NCI-H1048 (cell line): ENCODE results near the gene PTPRG.
"Not testable (repeated sequence)": the region's sequence is repeated elsewhere in the genome, so short reads cannot be mapped to it uniquely, and the experiment has no call there.

Experiments used
- DNase-seq: peaks from one replicate; lab custom pipeline; 2025; lab: John Stamatoyannopoulos, UW

PTPRG gene

DNA sequence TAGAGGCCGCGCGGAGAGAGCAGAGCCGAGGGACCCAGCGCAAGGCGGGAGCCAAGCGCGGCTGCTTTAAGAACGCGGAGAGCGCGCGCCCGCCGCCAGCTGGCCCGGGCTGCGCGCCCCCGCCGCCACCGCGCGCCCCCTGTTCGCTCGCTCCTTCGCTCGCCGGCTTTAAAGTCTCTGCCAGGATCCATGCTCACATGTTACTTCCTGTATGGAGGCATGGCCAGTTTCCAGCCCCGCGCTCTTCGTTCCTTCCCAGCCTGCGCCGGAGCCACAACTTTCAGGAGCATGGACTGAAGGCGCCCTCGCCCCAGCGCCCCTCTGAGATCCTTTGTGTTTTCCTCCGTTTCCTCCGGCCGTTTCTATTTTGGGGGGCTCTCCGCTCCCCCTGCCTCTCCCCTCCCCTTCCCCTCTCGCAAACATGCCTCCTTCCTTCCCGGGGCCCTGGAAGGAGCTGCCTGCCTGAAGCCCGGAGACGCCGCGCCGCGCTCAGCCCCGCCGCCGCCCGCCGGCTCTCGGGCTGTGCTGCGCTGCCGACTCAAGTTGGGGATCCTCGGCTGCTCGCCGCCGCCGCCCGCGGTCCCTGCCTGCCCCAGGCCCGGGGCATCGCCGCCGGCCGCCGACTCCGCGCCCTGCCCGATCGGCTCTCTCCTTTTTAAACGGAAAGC lies at the start of gene PTPRG:
TSS of gene PTPRG (plus strand) at position 198 of the 668 bp plus-strand sequence. CDS start 717 bp downstream, outside the sequence.
- DNase-seq: peak; percentile 69

DNA sequence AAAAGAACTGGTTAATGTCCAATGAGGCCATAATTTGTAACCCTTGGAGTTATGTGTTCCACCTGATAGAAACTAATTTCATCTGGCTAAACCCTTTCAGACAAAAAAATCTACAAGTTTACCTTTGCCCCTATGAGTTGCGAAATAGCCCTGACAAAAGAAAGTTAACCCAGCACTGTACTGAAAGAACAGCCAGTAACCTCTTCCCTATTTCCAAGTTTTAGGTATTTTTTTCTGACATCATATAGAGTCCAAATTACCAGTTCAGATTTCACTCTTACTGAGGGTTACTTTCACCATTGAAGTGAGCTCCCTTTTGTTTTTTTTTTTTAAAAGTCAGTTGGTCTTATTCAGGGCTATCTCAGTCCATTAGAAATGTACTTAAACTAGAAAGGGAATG lies 42.8 kb upstream of the PTPRG start:
- no peak for DNase-seq

DNA sequence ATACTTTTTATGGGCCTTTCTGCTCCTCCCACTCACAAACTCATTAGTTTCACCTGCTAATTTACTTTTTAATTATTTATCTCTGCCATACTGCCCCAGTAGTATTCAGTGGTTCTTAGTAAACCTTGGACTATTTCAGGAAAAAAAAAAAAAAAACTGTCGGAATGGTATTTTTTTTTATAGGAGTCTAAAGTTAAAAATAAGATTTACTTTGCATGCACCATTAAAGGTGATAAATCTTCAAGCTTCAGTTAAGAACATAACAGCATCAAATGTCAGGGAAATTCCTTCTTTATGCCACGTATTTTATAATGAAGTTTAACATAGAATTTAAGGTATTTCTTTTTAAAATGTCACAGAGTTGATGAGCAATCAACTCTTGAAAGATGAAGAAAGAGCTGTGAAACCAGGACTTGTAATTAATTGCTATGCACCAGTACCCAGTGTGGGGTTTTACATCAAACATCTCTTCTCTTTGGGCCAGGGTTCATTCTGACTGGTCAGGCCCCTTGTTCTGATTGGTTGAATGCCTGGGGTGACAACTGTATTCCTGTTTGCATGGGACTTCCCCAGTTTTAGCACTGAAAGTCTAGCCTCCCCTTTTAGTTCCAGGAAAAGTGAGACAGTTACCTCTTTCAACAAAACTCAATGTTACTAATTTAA lies 40.3 kb upstream of the PTPRG start:
- no peak for DNase-seq

GRCh38 chr3:61522060-61522459 lies 39.3 kb upstream of the PTPRG start:
- no peak for DNase-seq

- DNase-seq: no peak
Observed at GRCh38 chr3:61522626-61523025, 38.7 kb upstream of the PTPRG start.

DNA sequence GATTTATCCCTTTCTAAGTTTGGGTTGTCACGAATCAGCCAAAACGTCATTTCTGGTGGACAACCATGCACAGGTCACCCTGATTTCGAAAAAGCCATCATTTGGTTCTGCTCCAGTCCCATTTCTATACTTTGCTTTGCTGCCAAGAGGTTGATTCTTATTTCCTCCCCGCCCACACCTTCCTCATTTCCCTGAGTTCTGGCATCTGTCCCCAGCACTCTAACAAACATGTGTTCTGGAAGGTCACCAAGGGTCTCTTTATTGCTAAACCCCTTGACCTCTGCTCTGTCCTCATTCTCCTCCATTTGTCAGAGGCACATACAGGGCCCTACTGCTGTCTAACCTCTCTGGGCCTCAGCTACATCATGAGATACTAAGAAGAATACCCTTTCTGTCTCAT lies 36.4 kb upstream of the PTPRG start:
- DNase-seq: no peak

GRCh38 chr3:61526308-61526707 lies 35.1 kb upstream of the PTPRG start:
- DNase-seq: no peak

GRCh38 chr3:61527011-61527410 lies 34.4 kb upstream of the PTPRG start:
- DNase-seq: no peak

- no peak for DNase-seq
Observed at GRCh38 chr3:61530355-61530754, 31.0 kb upstream of the PTPRG start.

GRCh38 chr3:61531528-61531927 lies 29.8 kb upstream of the PTPRG start:
- DNase-seq: no peak

- no peak for DNase-seq
Observed at GRCh38 chr3:61532739-61533500, 28.5 kb upstream of the PTPRG start.

DNA sequence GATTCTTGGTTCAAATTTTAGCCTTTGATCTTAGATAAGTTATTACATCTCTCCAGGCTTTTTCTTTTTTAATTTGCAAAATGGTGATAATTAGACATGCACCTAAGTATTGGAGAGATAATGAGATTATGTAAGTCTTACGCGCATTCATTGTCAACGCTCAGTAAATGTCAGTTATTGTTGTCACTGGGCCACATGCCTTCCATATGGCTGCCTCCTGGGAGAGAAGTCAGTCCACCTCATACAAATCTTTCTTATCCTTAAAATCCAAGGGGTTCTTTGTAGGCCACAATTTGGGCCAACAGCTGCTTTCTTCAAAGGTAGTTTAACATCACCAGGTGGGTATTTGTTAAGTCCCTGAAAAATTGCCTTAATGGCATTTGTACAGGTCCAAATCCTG lies 25.5 kb upstream of the PTPRG start:
- no peak for DNase-seq

- DNase-seq: no peak
Observed at GRCh38 chr3:61537366-61537765, 24.0 kb upstream of the PTPRG start.

DNA sequence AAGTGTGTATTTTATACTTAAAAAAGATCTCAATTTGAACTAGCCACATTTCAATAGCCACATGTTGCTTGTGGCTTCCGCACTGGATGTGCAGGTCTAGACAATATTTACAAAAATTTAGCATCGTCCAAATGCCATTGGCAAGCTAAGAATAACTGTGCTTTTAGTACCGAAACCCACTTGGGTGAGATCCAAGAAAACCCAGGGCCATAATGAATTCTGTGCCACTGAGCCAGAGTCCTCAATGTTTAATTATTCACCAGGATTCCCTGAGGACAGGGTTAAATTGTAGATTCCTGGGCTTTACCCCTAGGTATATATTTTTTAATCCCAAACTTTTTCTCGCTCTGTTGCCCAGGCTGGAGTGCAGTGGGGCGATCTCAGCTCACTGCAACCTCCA lies 22.9 kb upstream of the PTPRG start:
- DNase-seq: no peak

DNA sequence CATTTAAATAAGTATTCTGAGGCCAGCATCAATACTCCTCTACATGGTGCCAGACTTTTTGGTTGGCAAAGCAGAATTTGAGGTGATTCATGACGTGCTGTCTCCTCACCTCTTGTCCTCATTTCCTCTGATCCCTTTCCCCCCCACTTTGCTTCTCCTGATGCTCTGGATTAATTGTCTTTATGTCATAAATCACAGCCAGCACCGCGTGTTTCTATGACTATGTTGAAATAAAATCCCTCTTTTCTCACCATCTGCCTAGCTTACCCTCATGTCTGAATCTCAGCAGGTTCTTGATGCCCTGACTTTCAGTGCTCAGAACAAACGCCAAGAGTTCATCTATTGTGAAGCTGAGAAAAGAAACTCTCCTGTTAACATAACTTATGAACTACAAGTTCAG lies 19.7 kb upstream of the PTPRG start:
- no peak for DNase-seq

- DNase-seq: no peak
Observed at GRCh38 chr3:61545716-61546115, 15.7 kb upstream of the PTPRG start.

GRCh38 chr3:61547625-61548024 lies 13.7 kb upstream of the PTPRG start:
- DNase-seq: peak; percentile 1

- DNase-seq: not testable (repeated sequence)
Observed at GRCh38 chr3:61552704-61553103, 8.7 kb upstream of the PTPRG start.

DNA sequence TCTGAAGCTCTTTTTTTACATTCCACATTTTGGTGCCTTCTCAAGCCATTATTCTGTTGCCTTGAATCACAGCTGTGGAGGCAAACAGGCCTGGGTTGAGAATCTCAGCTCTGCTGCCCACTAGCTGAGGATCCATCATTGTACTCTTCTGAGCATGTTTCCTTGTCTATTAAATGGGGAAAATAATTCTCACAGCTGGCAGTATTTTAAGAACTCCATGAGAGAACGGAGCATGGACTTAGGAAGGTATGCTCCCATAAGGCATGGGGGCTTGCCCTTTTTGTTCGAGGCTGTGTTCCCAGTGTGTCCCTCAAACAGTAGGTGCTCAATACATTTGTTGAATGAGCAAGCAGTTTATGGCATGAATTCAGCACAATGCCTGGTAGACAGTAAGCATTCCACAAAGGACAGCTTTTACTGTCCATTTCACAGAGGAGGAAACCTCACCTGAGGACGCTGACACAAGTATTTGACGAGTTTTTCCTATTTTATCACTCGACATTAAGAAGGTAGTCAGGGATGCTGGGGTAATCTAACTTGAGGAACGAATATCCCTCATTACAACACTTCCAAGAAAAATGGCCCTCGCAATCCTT lies 2.1 kb upstream of the PTPRG start:
- no peak for DNase-seq

- peak; percentile 37 for DNase-seq
Observed at GRCh38 chr3:61560517-61561373, 626 bp upstream of the PTPRG start.

DNA sequence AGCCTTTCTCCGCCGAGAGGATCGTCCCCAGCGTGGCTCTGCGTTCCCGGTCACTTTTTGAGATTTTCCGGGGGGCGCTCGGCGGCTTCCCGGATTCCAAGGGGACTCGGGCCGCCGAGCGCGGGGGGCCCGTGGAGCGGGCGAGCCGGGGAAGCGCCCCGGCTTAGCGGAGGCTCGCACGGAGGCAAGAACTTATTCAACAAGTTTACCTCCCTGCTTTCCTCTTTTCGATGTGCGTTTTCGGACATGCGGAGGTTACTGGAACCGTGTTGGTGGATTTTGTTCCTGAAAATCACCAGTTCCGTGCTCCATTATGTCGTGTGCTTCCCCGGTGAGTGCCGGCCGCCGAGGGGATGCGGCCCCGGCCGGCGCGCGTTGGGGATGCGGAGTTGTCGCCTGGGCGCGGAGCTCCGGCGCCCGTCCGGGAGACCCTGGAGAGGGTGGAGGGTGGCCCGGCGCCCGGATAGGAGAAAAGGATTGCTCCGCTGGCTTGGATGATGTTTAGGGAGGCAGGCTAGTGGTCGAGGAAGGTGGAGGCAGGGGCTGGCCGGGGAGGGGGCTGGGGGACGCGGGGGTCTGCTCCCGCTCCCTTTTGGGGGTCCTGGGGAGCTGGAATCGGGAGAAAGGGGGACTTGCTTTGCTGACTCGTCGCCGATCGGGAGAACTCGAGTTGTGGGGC lies 810 bp downstream of the PTPRG start:
- DNase-seq: no peak
